Cardiac muscle cell (in vitro differentiated cells and primary cell): ENCODE data around the gene CSNK2A1. TPM values are rescaled to one million over a fixed set of nuclear protein-coding genes. Genes with fewer than 3 reads are reported as not detected.
"Not testable (repeated sequence)": the region's sequence is repeated elsewhere in the genome, so short reads cannot be mapped to it uniquely, and the experiment has no call there.

Experiments
- DNase-seq, 2 donors: peaks; one replicate each; pipeline versions ENCODE4 v3.0.0 to v3.0.0-alpha.2; 2010 to 2017; ENCODE audit warnings: low read depth in 1 of 2, low spot score in 1 of 2
- H3K27ac ChIP-seq: fragments of 200-600 bp; sonication (generic); 2 replicates; pipeline ENCODE4 v1.5.1; 2016
- H3K27me3 ChIP-seq: fragments of 200-600 bp; sonication (generic); 2 replicates; pipeline ENCODE4 v1.6.0; 2016; ENCODE audit warnings: control low read depth
- H3K36me3 ChIP-seq: fragments of 200-600 bp; sonication (generic); 2 replicates; pipeline ENCODE4 v1.5.1; 2016; ENCODE audit warnings: control low read depth
- H3K4me1 ChIP-seq: fragments of 200-600 bp; sonication (generic); 2 replicates; pipeline ENCODE4 v1.8.1; 2017; ENCODE audit warnings: low read depth, mild to moderate bottlenecking, mixed run types
- H3K4me3 ChIP-seq: fragments of 200-600 bp; sonication (generic); 2 replicates; pipeline ENCODE4 v1.5.1; 2016; ENCODE audit warnings: mild to moderate bottlenecking
- H3K9me3 ChIP-seq: fragments of 200-600 bp; sonication (generic); 2 replicates; pipeline ENCODE4 v1.5.1; 2017; ENCODE audit warnings: low read depth, mild to moderate bottlenecking, control low read depth
- CTCF ChIP-seq: IDR thresholded peaks from 2 replicates; pipeline ENCODE4 v1.5.1; 2012; ENCODE audit warnings: low read depth, mild to moderate bottlenecking, low read length
- polyA plus RNA-seq: library from polyadenylated mRNA; unstranded; fragments of >200 nt; fragmentation: Nextera tagmentation; extraction: Ambion mirVana; gene quantifications from 2 replicates; pipeline ENCODE4 v1.2.1, GENCODE V29; 2016
- total RNA-seq: library from RNA; depleted of rRNA; stranded (reverse); fragments of >200 nt; gene quantifications from 2 replicates; pipeline ENCODE4 v1.2.3, GENCODE V29; 2016

CSNK2A1 gene
- total and polyA plus RNA-seq, 2 experiments from 2014 or later, result 74.8 to 189 TPM

- H3K4me1 ChIP-seq, result peaks cover 15% of the 10 kb centered on the region
- peak in 1 of 2 donors; percentile 37 for DNase-seq
- H3K4me3 ChIP-seq, result no peak overlapping the region
- no peak overlapping the region for H3K27ac ChIP-seq
- TF ChIP-seq CTCF, result no peak
- H3K27me3 ChIP-seq, result no peaks in the 10 kb centered on the region
- H3K9me3 ChIP-seq, result no peaks in the 10 kb centered on the region
- H3K36me3 ChIP-seq, result no peaks in the 10 kb centered on the region
Measured at GRCh38 chr20:517221-517620, 26.4 kb downstream of the CSNK2A1 start.

- no peaks in the 10 kb centered on the region for H3K36me3 ChIP-seq
- no peak for TF ChIP-seq CTCF
- no peaks in the 10 kb centered on the region for H3K9me3 ChIP-seq
- no peaks in the 10 kb centered on the region for H3K27me3 ChIP-seq
- H3K4me1 ChIP-seq, result peaks cover 15% of the 10 kb centered on the region
- no peak for DNase-seq
- no peak overlapping the region for H3K4me3 ChIP-seq
- no peak overlapping the region for H3K27ac ChIP-seq
Measured at GRCh38 chr20:516799-517198, 26.8 kb downstream of the CSNK2A1 start.

GRCh38 chr20:515696-516095 lies 27.9 kb downstream of the CSNK2A1 start:
- no peaks in the 10 kb centered on the region for H3K36me3 ChIP-seq
- no peak for TF ChIP-seq CTCF
- H3K4me3 ChIP-seq, result no peak overlapping the region
- H3K27me3 ChIP-seq, result no peaks in the 10 kb centered on the region
- peaks cover 15% of the 10 kb centered on the region for H3K4me1 ChIP-seq
- H3K27ac ChIP-seq, result no peak overlapping the region
- H3K9me3 ChIP-seq, result no peaks in the 10 kb centered on the region
- no peak for DNase-seq

GRCh38 chr20:513429-513828 lies 30.2 kb downstream of the CSNK2A1 start:
- Histone ChIP-seq H3K4me1 (peaks cover 15% of the 10 kb centered on the region), H3K36me3 (no peaks in the 10 kb centered on the region), H3K9me3 (no peaks in the 10 kb centered on the region), H3K4me3 (no peak overlapping the region), H3K27me3 (no peaks in the 10 kb centered on the region), H3K27ac (no peak overlapping the region)
- no peak for TF ChIP-seq CTCF
- peak in 1 of 2 donors; percentile 25 for DNase-seq

- peaks cover 15% of the 10 kb centered on the region for H3K36me3 ChIP-seq
- H3K27ac ChIP-seq, DNase-seq, H3K4me3 ChIP-seq, H3K27me3 ChIP-seq, H3K4me1 ChIP-seq, H3K9me3 ChIP-seq: not testable (repeated sequence)
Measured at GRCh38 chr20:510328-511057, 33.1 kb downstream of the CSNK2A1 start.

GRCh38 chr20:508364-508787 lies 35.2 kb downstream of the CSNK2A1 start:
- peaks cover 33% of the 10 kb centered on the region for H3K36me3 ChIP-seq
- not testable (repeated sequence) for H3K27me3 ChIP-seq

More at GRCh38 chr20:508364-508787, 35.2 kb downstream of the CSNK2A1 start:
- peak in 1 of 2 donors; percentile 16 for DNase-seq
- H3K9me3 ChIP-seq, H3K4me1 ChIP-seq, H3K4me3 ChIP-seq, H3K27ac ChIP-seq: not testable (repeated sequence)
